PC-9 (cell line): ENCODE data around the gene EMSY. TPM values are rescaled to one million over a fixed set of nuclear protein-coding genes. Genes with fewer than 3 reads are reported as not detected.
"Not testable (repeated sequence)": the region's sequence is repeated elsewhere in the genome, so short reads cannot be mapped to it uniquely, and the experiment has no call there.

ENCODE experiments used
- BruUV-seq: library from RNA; stranded (reverse); fragments of 400-500 nt; replicated peaks from 2 replicates; lab custom pipeline; 2021; lab: Mats Ljungman, UMichigan
- CTCF ChIA-PET: fragments of 300-600 bp; sonication (Branson Sonifier 250); formaldehyde crosslinking; loops from one replicate; lab custom pipeline; 2022; ENCODE audit warnings: antibody characterized with exemption; lab: Charles Lee
- POLR2A ChIA-PET: fragments of 300-600 bp; sonication (Branson Sonifier 250); formaldehyde crosslinking; loops from one replicate; lab custom pipeline; 2022; ENCODE audit warnings: antibody characterized with exemption; ENCODE audit not compliant: unreplicated experiment; lab: Charles Lee
- DNase-seq, 2 experiments: peaks; one replicate each; pipeline versions ENCODE4 v3.0.0 to v3.0.0-alpha.2; 2015 to 2022; ENCODE audit warnings: mixed read lengths in 1 of 2
- H2AFZ ChIP-seq: fragments of 200-600 bp; sonication (generic); 2 replicates; pipeline ENCODE4 v1.8.1; 2017; ENCODE audit warnings: antibody characterized with exemption
- H3F3A ChIP-seq: fragments of 200-600 bp; sonication (generic); 2 replicates; pipeline ENCODE4 v1.8.1; 2017; ENCODE audit warnings: antibody characterized with exemption, mild to moderate bottlenecking, low read depth; ENCODE audit not compliant: insufficient read depth
- H3K27ac ChIP-seq: fragments of 200-600 bp; sonication (generic); 2 replicates; pipeline ENCODE4 v1.6.1; 2016; ENCODE audit warnings: mixed run types
- H3K27me3 ChIP-seq: fragments of 200-600 bp; sonication (generic); 2 replicates; pipeline ENCODE4 v1.6.1; 2016; ENCODE audit warnings: low read depth, mixed run types; ENCODE audit not compliant: insufficient read depth
- H3K36me3 ChIP-seq: fragments of 200-600 bp; sonication (generic); 2 replicates; pipeline ENCODE4 v1.6.1; 2016; ENCODE audit warnings: low read depth, mixed run types
- H3K4me1 ChIP-seq: fragments of 200-600 bp; sonication (generic); replicated peaks from 2 replicates; pipeline ENCODE4 v1.6.1; 2016; ENCODE audit warnings: mixed run types; ENCODE audit not compliant: insufficient read depth
- H3K4me2 ChIP-seq: fragments of 200-600 bp; sonication (generic); 2 replicates; pipeline ENCODE4 v1.6.1; 2017; ENCODE audit warnings: mixed run types
- H3K4me3 ChIP-seq: fragments of 200-600 bp; sonication (generic); 2 replicates; pipeline ENCODE4 v1.6.1; 2016; ENCODE audit warnings: mixed run types
- H3K79me2 ChIP-seq: fragments of 200-600 bp; sonication (generic); 2 replicates; pipeline ENCODE4 v1.6.1; 2017; ENCODE audit warnings: low read depth, mixed run types
- H3K9me2 ChIP-seq: fragments of 200-600 bp; sonication (generic); 2 replicates; pipeline ENCODE4 v1.8.1; 2017; ENCODE audit warnings: mild to moderate bottlenecking; ENCODE audit not compliant: insufficient read depth
- H3K9me3 ChIP-seq: fragments of 200-600 bp; sonication (generic); 2 replicates; pipeline ENCODE4 v1.8.1; 2016; ENCODE audit warnings: low read depth; ENCODE audit not compliant: insufficient read depth
- H4K20me1 ChIP-seq: fragments of 200-600 bp; sonication (generic); 2 replicates; pipeline ENCODE4 v1.8.1; 2017; ENCODE audit not compliant: insufficient read depth
- EZH2 ChIP-seq: fragments of 200-600 bp; sonication (generic); IDR thresholded peaks from 2 replicates; pipeline ENCODE4 v1.8.0; 2017; ENCODE audit warnings: antibody characterized with exemption, low read depth
- intact Hi-C: fragments of 100-400 bp; cut with micrococcal nuclease; formaldehyde crosslinking; loops from one replicate; pipeline ENCODE4 v1.10.0; 2022; ENCODE audit not compliant: unreplicated experiment
- total RNA-seq: library from RNA; stranded (reverse); gene quantifications from 2 replicates; pipeline ENCODE4 v1.2.3, GENCODE V29; 2021
- TF ChIP-seq, protein P1 (sequence below): fragments of 200-600 bp; sonication (generic); conservative IDR thresholded peaks from 2 replicates; pipeline ENCODE4 v1.6.1; 2017; ENCODE audit warnings: mixed run types, antibody characterized with exemption, mild to moderate bottlenecking, moderate library complexity

Gene EMSY
- total RNA-seq, 1 experiment from 2014 or later, result 37.4 TPM

DNA sequence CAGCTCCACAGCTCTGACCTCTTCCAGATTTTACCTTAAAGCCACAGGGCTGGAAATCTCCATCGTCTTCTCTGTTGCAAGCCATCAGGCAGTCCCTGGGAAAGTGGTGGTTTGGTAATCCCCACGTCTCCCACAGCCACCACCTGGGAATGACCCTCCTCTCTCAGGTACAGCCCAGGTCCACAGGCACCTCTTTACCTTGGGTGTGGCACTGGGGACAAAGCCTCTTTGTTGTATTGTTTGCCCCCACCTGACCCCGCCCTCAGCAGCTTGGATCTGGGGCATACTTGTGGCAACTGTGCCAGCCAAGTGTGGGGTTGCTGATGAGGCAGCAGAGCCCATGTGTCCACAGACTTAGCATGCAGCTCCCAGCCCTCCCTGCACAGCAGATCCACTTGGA lies 148.1 kb downstream of the EMSY start:
- no peak overlapping the region for H2AFZ ChIP-seq
- no peaks in the 10 kb centered on the region for H3K4me1 ChIP-seq
- H4K20me1 ChIP-seq, result no peaks in the 10 kb centered on the region
- intact Hi-C loops, result no loop called here
- POLR2A ChIA-PET, result interaction anchor here (0.5 kb wide), 1 partner anchor 76 kb away, joined by 6 read pairs; no protein-coding TSS in a partner anchor
- no peak overlapping the region for H3K4me2 ChIP-seq
- CTCF ChIA-PET, result no interaction called here
- no peak overlapping the region for H3K4me3 ChIP-seq
- no peaks in the 10 kb centered on the region for H3K27me3 ChIP-seq
- no peaks in the 10 kb centered on the region for H3F3A ChIP-seq
- no peaks in the 10 kb centered on the region for H3K36me3 ChIP-seq
- no peak overlapping the region for H3K27ac ChIP-seq
- no peaks in the 10 kb centered on the region for H3K9me2 ChIP-seq
- H3K79me2 ChIP-seq, result no peaks in the 10 kb centered on the region
- TF ChIP-seq, protein P1, sequence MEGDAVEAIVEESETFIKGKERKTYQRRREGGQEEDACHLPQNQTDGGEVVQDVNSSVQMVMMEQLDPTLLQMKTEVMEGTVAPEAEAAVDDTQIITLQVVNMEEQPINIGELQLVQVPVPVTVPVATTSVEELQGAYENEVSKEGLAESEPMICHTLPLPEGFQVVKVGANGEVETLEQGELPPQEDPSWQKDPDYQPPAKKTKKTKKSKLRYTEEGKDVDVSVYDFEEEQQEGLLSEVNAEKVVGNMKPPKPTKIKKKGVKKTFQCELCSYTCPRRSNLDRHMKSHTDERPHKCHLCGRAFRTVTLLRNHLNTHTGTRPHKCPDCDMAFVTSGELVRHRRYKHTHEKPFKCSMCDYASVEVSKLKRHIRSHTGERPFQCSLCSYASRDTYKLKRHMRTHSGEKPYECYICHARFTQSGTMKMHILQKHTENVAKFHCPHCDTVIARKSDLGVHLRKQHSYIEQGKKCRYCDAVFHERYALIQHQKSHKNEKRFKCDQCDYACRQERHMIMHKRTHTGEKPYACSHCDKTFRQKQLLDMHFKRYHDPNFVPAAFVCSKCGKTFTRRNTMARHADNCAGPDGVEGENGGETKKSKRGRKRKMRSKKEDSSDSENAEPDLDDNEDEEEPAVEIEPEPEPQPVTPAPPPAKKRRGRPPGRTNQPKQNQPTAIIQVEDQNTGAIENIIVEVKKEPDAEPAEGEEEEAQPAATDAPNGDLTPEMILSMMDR, result no peak
- TF ChIP-seq EZH2, result no peak
- DNase-seq, result no peak
- BruUV-seq, result no TSS peak
- no peaks in the 10 kb centered on the region for H3K9me3 ChIP-seq

DNA sequence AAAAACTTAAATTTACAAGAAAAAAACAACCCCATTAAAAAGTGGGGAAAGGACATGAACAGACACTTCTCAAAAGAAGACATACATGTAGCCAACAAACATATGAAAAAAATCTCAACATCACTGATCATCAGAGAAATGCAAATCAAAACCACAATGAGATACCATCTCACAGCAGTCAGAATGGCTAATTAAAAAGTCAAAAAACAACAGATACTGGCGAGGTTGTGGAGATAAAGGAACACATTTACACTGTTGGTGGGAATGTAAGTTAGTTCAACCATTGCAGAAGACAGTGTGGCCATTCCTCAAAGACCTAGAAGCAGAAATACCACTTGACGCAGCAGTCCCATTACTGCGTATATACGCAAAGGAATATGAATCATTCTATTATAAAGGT lies 150.3 kb downstream of the EMSY start:
- H3K4me2 ChIP-seq, H3K4me3 ChIP-seq, H2AFZ ChIP-seq, POLR2A ChIA-PET, H3K27ac ChIP-seq, H3F3A ChIP-seq, intact Hi-C loops, H3K9me3 ChIP-seq, CTCF ChIA-PET, H3K36me3 ChIP-seq, H3K27me3 ChIP-seq, H3K9me2 ChIP-seq, DNase-seq, H4K20me1 ChIP-seq, H3K79me2 ChIP-seq, H3K4me1 ChIP-seq, BruUV-seq: not testable (repeated sequence)

DNA sequence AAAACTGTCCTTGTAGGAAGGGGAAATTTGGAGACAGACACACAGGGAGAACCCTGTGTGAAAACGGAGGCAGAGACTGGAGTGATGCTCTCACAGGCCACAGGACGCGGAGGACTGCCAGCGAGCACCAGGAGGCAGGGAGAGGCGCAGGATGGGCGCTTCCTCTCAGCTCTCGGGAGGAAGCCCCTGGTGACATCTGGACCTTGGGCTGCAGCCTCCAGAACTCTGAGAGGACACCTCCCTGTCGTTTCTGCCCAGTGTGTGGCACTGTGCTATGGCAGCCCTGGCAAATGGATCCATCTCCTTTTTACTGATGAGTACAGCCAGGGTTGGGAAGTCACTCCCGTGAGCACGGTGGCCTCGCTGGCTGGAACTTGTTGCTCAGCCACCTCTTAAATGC lies 151.8 kb downstream of the EMSY start:
- no peaks in the 10 kb centered on the region for H3K27me3 ChIP-seq
- no peaks in the 10 kb centered on the region for H3F3A ChIP-seq
- intact Hi-C loops, result no loop called here
- no peak for DNase-seq
- TF ChIP-seq EZH2, result no peak
- TF ChIP-seq, protein P1, result no peak
- no peaks in the 10 kb centered on the region for H3K79me2 ChIP-seq
- no peaks in the 10 kb centered on the region for H3K36me3 ChIP-seq
- H3K27ac ChIP-seq, result no peak overlapping the region
- H4K20me1 ChIP-seq, result no peaks in the 10 kb centered on the region
- H2AFZ ChIP-seq, result no peak overlapping the region
- CTCF ChIA-PET, result no interaction called here
- H3K9me2 ChIP-seq, result no peaks in the 10 kb centered on the region
- POLR2A ChIA-PET, result no interaction called here
- H3K4me3 ChIP-seq, result no peak overlapping the region
- H3K4me1 ChIP-seq, result no peaks in the 10 kb centered on the region
- H3K4me2 ChIP-seq, result no peak overlapping the region
- H3K9me3 ChIP-seq, result no peaks in the 10 kb centered on the region
- no TSS peak for BruUV-seq
